HCT116 (cell line): ENCODE data around the gene AP3B1. TPM values are rescaled to one million over a fixed set of nuclear protein-coding genes. Genes with fewer than 3 reads are reported as not detected.

Experiments
- ATAC-seq: fragments of 200-7000 bp; cut with Tn5 transposase; 2 replicates; pipeline ENCODE4 v1.9.1; 2020; ENCODE audit warnings: mild to moderate bottlenecking, moderate library complexity
- BruUV-seq: library from RNA; stranded (reverse); fragments of 400-500 nt; replicated peaks from 2 replicates; lab custom pipeline; 2021; lab: Mats Ljungman, UMichigan
- CTCF ChIA-PET: fragments of 300-600 bp; sonication (Branson Sonifier 250); formaldehyde crosslinking; loops from one replicate; lab custom pipeline; 2021; ENCODE audit warnings: antibody characterized with exemption; lab: Charles Lee
- POLR2A ChIA-PET: fragments of 300-600, 350-600 bp; sonication (Branson Sonifier 250); formaldehyde crosslinking; loops from one replicate; lab custom pipeline; 2021; ENCODE audit warnings: antibody characterized with exemption; lab: Charles Lee
- RAD21 ChIA-PET, 2 experiments: fragments of 300-600 bp; sonication (Branson Sonifier 250); formaldehyde crosslinking; loops; one replicate each; lab custom pipeline; 2023; ENCODE audit warnings: low total read pairs in 2 of 2; ENCODE audit not compliant: uncharacterized antibody in 2 of 2, unreplicated experiment in 2 of 2, low non-redundant PET in 1 of 2; lab: Charles Lee
- DNase-seq: peaks from one replicate; pipeline ENCODE4 v3.0.0-alpha.2; 2010; ENCODE audit warnings: low read depth, low spot score
- H2AFZ ChIP-seq: fragments of 200-600 bp; shearing (Covaris generic), sonication (generic); 2 replicates; pipeline ENCODE4 v1.6.1; 2017; ENCODE audit warnings: low read depth, mixed run types, mixed read lengths, antibody characterized with exemption, low read length; ENCODE audit not compliant: poor library complexity, severe bottlenecking
- H3K27ac ChIP-seq: 2 replicates; pipeline ENCODE4 v1.5.1; 2012; ENCODE audit warnings: low read depth, low read length
- H3K27me3 ChIP-seq: fragments of 200-600 bp; sonication (generic); 2 replicates; pipeline ENCODE4 v1.6.1; 2016; ENCODE audit warnings: mixed run types, low read length, mixed read lengths; ENCODE audit not compliant: insufficient read depth
- H3K36me3 ChIP-seq, 2 experiments: fragments of 200-500 bp in 1 of 2; fragments of 200-600 bp in 1 of 2; sonication (Bioruptor generic) in 1 of 2; sonication (generic) in 1 of 2; 2 replicates each; pipeline versions ENCODE4 v1.5.1 to v1.6.1; 2014 to 2016; ENCODE audit warnings: low read length in 2 of 2, inconsistent platforms in 1 of 2, mixed read lengths in 1 of 2, mixed run types in 1 of 2; ENCODE audit not compliant: insufficient read depth in 2 of 2, control insufficient read depth in 1 of 2
- H3K4me1 ChIP-seq, 2 experiments: fragments of 200-600 bp in 1 of 2; sonication (generic) in 1 of 2; 2 replicates each; pipeline versions ENCODE4 v1.5.1 to v1.6.1; 2012 to 2017; ENCODE audit warnings: low read length in 2 of 2, inconsistent platforms in 1 of 2, mild to moderate bottlenecking in 1 of 2, mixed read lengths in 1 of 2, mixed run types in 1 of 2, moderate library complexity in 1 of 2; ENCODE audit not compliant: insufficient read depth in 2 of 2, control insufficient read depth in 1 of 2
- H3K4me2 ChIP-seq: fragments of 200-600 bp; sonication (generic); 2 replicates; pipeline ENCODE4 v1.6.1; 2017; ENCODE audit warnings: mixed run types, low read length, mixed read lengths
- H3K4me3 ChIP-seq, 2 experiments: fragments of 200-600 bp in 1 of 2; sonication (generic) in 1 of 2; replicated peaks in 1 of 2; 2 replicates each; pipeline ENCODE4 v1.5.1; 2011 to 2016; ENCODE audit warnings: low read length in 2 of 2, control low read depth in 1 of 2, low read depth in 1 of 2, mild to moderate bottlenecking in 1 of 2, mixed read lengths in 1 of 2, mixed run types in 1 of 2
- H3K79me2 ChIP-seq: fragments of 200-600 bp; sonication (generic); 2 replicates; pipeline ENCODE4 v1.6.1; 2017; ENCODE audit warnings: mild to moderate bottlenecking, mixed run types, low read length, moderate library complexity, mixed read lengths; ENCODE audit not compliant: insufficient read depth
- H3K9ac ChIP-seq: fragments of 200-600 bp; sonication (generic); 2 replicates; pipeline ENCODE4 v1.6.1; 2016; ENCODE audit warnings: low read length, mixed read lengths
- H3K9me2 ChIP-seq: fragments of 200-600 bp; sonication (generic), shearing (Covaris generic); 2 replicates; pipeline ENCODE4 v1.6.1; 2017; ENCODE audit warnings: mixed run types, mild to moderate bottlenecking, moderate library complexity; ENCODE audit not compliant: insufficient read depth
- H3K9me3 ChIP-seq, 2 experiments: fragments of 200-500 bp in 1 of 2; fragments of 200-600 bp in 1 of 2; sonication (Bioruptor generic) in 1 of 2; sonication (generic) in 1 of 2; 2 replicates each; pipeline ENCODE4 v1.6.1; 2014 to 2017; ENCODE audit warnings: low read length in 2 of 2, mixed read lengths in 2 of 2, inconsistent platforms in 1 of 2, low read depth in 1 of 2, mild to moderate bottlenecking in 1 of 2, mixed run types in 1 of 2, moderate library complexity in 1 of 2; ENCODE audit not compliant: control insufficient read depth in 1 of 2, insufficient read depth in 1 of 2
- H4K20me1 ChIP-seq: fragments of 200-600 bp; sonication (generic), shearing (Covaris generic); 2 replicates; pipeline ENCODE4 v1.6.1; 2017; ENCODE audit warnings: mixed run types, mild to moderate bottlenecking, moderate library complexity; ENCODE audit not compliant: insufficient read depth
- ATF3 ChIP-seq: IDR thresholded peaks from 2 replicates; pipeline ENCODE4 v1.6.1; 2012
- CEBPB ChIP-seq: IDR thresholded peaks from 2 replicates; pipeline ENCODE4 v1.6.1; 2012; ENCODE audit warnings: low read depth
- CTCF ChIP-seq, 3 experiments: fragments of 200-600 bp in 1 of 3; sonication (generic) in 1 of 3; IDR thresholded peaks in 2 of 3; conservative IDR thresholded peaks in 1 of 3; 2 replicates each; pipeline ENCODE4 v1.5.1; 2012 to 2017; ENCODE audit warnings: low read depth in 2 of 3, low read length in 2 of 3, antibody characterized with exemption in 1 of 3, borderline replicate concordance in 1 of 3, control low read depth in 1 of 3, mild to moderate bottlenecking in 1 of 3, mixed read lengths in 1 of 3, mixed run types in 1 of 3, moderate library complexity in 1 of 3; ENCODE audit not compliant: insufficient read depth in 1 of 3
- EGR1 ChIP-seq: IDR thresholded peaks from 2 replicates; pipeline ENCODE4 v1.6.1; 2012; ENCODE audit warnings: low read depth
- EZH2 ChIP-seq: fragments of 200-600 bp; sonication (generic); IDR thresholded peaks from 2 replicates; pipeline ENCODE4 v1.6.1; 2017; ENCODE audit warnings: antibody characterized with exemption, mixed run types
- EZH2phosphoT487 ChIP-seq: fragments of 200-600 bp; IDR thresholded peaks from 2 replicates; pipeline ENCODE4 v1.6.1; 2018; ENCODE audit warnings: antibody characterized with exemption, borderline replicate concordance
- MAX ChIP-seq: IDR thresholded peaks from 2 replicates; pipeline ENCODE4 v1.6.1; 2012
- POLR2A ChIP-seq: IDR thresholded peaks from 2 replicates; pipeline ENCODE4 v1.7.0; 2011; ENCODE audit warnings: borderline replicate concordance; ENCODE audit not compliant: insufficient read depth, insufficient read length; ENCODE audit errors: extremely low read depth
- RAD21 ChIP-seq: IDR thresholded peaks from 2 replicates; pipeline ENCODE4 v1.6.1; 2012; ENCODE audit warnings: low read depth, mild to moderate bottlenecking
- REST ChIP-seq: IDR thresholded peaks from 2 replicates; pipeline ENCODE4 v1.6.1; 2012; ENCODE audit warnings: low read depth
- ZFX ChIP-seq: fragments of 450-650 bp; IDR thresholded peaks from 2 replicates; pipeline ENCODE4 v1.6.1; 2017
- intact Hi-C: fragments of 100-400 bp; cut with micrococcal nuclease; formaldehyde crosslinking; loops from 2 replicates; pipeline ENCODE4 v1.10.0; 2022
- total RNA-seq: library from RNA; stranded (reverse); gene quantifications from one replicate; pipeline ENCODE4 v1.2.1, GENCODE V29; 2021; ENCODE audit not compliant: unreplicated experiment

Gene AP3B1
- total RNA-seq, 1 experiment from 2014 or later = 54.5 TPM

- POLR2A ChIA-PET = no interaction called here
- no peaks in the 10 kb centered on the region; the same call in 1 of the 2 replicates for H4K20me1 ChIP-seq
- no peak for TF ChIP-seq ZFX
- TF ChIP-seq EZH2phosphoT487 = no peak
- TF ChIP-seq CTCF (IDR thresholded peaks at IDR 0.05 in 2 of 3, conservative IDR thresholded peaks at IDR 0.05 in 1 of 3; ENCODE audit: borderline replicate concordance in 1 of 3, insufficient read depth in 1 of 3, low read depth in 2 of 3, low read length in 2 of 3) = no peak
- TF ChIP-seq REST = no peak
- no peak for TF ChIP-seq CEBPB
- TF ChIP-seq ATF3 = no peak
- no peak for TF ChIP-seq RAD21
- no peak for TF ChIP-seq POLR2A
- no peak for TF ChIP-seq EZH2
- TF ChIP-seq EGR1 = no peak
- TF ChIP-seq MAX = no peak
- intact Hi-C loops = no loop called here
- H3K9ac ChIP-seq = no peak overlapping the region
- no peaks in the 10 kb centered on the region for H3K9me2 ChIP-seq
- H3K27me3 ChIP-seq = no peaks in the 10 kb centered on the region
- ATAC-seq = no peak
- peaks cover 0 to 7% of the 10 kb centered on the region in 2 experiments; a peak in 2 of 4 replicates for H3K4me1 ChIP-seq
- no peaks in the 10 kb centered on the region for H3K9me3 ChIP-seq
- RAD21 ChIA-PET = no interaction called here
- no peak overlapping the region for H3K27ac ChIP-seq
- peaks cover 24% of the 10 kb centered on the region for H3K79me2 ChIP-seq
- no peak overlapping the region for H3K4me3 ChIP-seq
- H3K4me2 ChIP-seq = no peak overlapping the region
- CTCF ChIA-PET = no interaction called here
- no peak overlapping the region for H2AFZ ChIP-seq
- H3K36me3 ChIP-seq = no peaks in the 10 kb centered on the region
- BruUV-seq = no TSS peak
- DNase-seq = no peak
Observed at GRCh38 chr5:78234804-78235203, 59.7 kb downstream of the AP3B1 start.
